Right atrium auricular region (tissue), 2 donors: ENCODE measurements around the gene ZNF532. TPM values are rescaled to one million over a fixed set of nuclear protein-coding genes. Genes with fewer than 3 reads are reported as not detected.
"Not testable (repeated sequence)": the region's sequence is repeated elsewhere in the genome, so short reads cannot be mapped to it uniquely, and the experiment has no call there.

Experiments used
- DNase-seq: peaks from one replicate; pipeline ENCODE4 v3.0.0-alpha.2; 2019; ENCODE audit warnings: low spot score
- H3K27ac ChIP-seq, 2 donors: fragments of 200-600 bp; sonication (generic); 1 replicate in 1 of 2; 2 replicates in 1 of 2; pipeline ENCODE4 v1.5.1; 2016 to 2019
- H3K27me3 ChIP-seq, 2 donors: fragments of 200-600 bp; sonication (generic); one replicate each; pipeline versions ENCODE4 v1.5.1 to v1.6.0; 2017 to 2019
- H3K36me3 ChIP-seq: fragments of 200-600 bp; sonication (generic); one replicate; pipeline ENCODE4 v1.5.1; 2016
- H3K4me1 ChIP-seq, 2 donors: fragments of 200-600 bp; sonication (generic); one replicate each; pipeline versions ENCODE4 v1.5.1 to v1.6.0; 2017 to 2019
- H3K4me3 ChIP-seq, 2 donors: fragments of 200-600 bp; sonication (generic); 1 replicate in 1 of 2; 2 replicates in 1 of 2; pipeline ENCODE4 v1.5.1; 2017 to 2019; ENCODE audit warnings: mild to moderate bottlenecking in 1 of 2, moderate library complexity in 1 of 2
- H3K9me3 ChIP-seq, 2 donors: fragments of 200-600 bp; sonication (generic); one replicate each; pipeline ENCODE4 v1.5.1; 2019
- total RNA-seq, 2 donors: library from RNA; depleted of rRNA; stranded (reverse); fragments of >200 nt; gene quantifications; one replicate each; pipeline ENCODE4 v1.1.0, GENCODE V29; 2016
- TF ChIP-seq, protein P1 (sequence below), 2 donors: fragments of 200-600 bp; sonication (generic); IDR thresholded peaks; one replicate each; pipeline ENCODE4 v1.5.1; 2019; ENCODE audit warnings: antibody characterized with exemption in 2 of 2

ZNF532 gene
- total RNA-seq, 2 donors from 2014 or later: 53.1 to 59.5 TPM

DNA sequence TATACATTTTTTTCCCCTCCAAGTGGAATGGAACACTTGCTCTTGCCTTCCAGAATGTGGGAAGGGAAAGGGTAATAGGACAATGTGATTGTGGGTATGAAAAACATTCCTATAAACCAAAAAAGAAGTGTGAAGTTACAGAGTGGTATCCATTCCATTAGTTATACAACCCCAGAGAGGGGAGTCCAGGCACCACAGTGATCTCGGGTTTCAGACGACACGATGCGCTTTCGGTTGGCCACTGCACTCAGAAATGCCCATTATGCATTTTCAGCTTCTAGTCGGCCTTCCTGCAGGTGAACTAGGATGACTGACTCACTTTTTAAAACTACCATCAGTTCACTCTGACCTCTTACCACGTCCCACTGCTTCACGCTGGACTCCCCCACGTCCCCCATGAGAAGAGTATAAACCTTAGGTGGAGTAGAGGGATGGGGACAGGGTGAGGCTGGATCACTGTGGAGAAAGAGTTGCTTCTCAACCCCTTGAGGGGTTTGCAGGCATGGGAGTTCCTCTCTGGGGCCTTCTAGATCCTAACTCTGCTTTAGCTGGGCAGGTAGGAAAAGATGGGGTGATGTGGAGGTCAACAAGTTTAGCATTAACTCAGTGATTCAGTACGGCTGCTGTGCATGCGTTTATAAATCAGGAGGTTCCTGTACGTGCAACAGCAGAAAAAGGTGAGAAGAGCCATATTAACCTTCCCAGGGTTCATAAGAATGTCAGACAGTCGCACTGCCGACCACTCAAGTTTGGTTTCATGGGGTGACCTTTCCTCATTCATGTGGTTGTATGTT lies 50.5 kb downstream of the ZNF532 start:
- Histone ChIP-seq H3K4me1 (peaks cover 0 to 49% of the 10 kb centered on the region in 2 donors), H3K27ac (peak overlapping the region in 1 of 2 donors; percentile 80)
- no peak for DNase-seq

DNA sequence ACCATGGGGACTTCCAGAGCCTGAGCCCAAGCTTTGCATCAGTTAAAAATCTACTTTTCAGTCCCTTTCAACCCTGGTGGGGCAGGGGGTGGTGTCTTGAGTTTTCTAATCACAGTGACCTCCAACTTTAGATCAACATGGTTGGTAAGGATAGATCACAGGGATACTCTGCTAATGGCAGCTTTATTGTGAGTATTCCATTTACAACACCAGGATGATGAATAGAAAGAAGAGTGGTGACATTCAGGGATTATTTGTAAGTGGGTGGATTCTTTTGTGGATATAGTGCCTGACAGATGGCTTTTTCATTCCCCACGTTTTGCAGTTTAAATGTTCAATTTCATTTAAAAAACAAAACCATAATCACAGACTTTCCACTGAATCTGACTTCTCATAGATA lies 51.3 kb downstream of the ZNF532 start:
- Histone ChIP-seq H3K4me1 (peaks cover 0 to 45% of the 10 kb centered on the region in 2 donors), H3K9me3 (no peaks in the 10 kb centered on the region), H3K36me3 (peaks cover 26% of the 10 kb centered on the region), H3K27ac (no peak overlapping the region), H3K4me3 (no peak overlapping the region), H3K27me3 (no peaks in the 10 kb centered on the region)
- no peak for DNase-seq
- TF ChIP-seq, protein P1, sequence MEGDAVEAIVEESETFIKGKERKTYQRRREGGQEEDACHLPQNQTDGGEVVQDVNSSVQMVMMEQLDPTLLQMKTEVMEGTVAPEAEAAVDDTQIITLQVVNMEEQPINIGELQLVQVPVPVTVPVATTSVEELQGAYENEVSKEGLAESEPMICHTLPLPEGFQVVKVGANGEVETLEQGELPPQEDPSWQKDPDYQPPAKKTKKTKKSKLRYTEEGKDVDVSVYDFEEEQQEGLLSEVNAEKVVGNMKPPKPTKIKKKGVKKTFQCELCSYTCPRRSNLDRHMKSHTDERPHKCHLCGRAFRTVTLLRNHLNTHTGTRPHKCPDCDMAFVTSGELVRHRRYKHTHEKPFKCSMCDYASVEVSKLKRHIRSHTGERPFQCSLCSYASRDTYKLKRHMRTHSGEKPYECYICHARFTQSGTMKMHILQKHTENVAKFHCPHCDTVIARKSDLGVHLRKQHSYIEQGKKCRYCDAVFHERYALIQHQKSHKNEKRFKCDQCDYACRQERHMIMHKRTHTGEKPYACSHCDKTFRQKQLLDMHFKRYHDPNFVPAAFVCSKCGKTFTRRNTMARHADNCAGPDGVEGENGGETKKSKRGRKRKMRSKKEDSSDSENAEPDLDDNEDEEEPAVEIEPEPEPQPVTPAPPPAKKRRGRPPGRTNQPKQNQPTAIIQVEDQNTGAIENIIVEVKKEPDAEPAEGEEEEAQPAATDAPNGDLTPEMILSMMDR (IDR thresholded peaks at IDR 0.05): no peak

More for the DNA sequence above, 50.5 kb downstream of the ZNF532 start:
- Histone ChIP-seq H3K4me3 (no peak overlapping the region), H3K27me3 (no peaks in the 10 kb centered on the region), H3K36me3 (peaks cover 23% of the 10 kb centered on the region), H3K9me3 (no peaks in the 10 kb centered on the region)
- TF ChIP-seq, protein P1 (IDR thresholded peaks at IDR 0.05): no peak

DNA sequence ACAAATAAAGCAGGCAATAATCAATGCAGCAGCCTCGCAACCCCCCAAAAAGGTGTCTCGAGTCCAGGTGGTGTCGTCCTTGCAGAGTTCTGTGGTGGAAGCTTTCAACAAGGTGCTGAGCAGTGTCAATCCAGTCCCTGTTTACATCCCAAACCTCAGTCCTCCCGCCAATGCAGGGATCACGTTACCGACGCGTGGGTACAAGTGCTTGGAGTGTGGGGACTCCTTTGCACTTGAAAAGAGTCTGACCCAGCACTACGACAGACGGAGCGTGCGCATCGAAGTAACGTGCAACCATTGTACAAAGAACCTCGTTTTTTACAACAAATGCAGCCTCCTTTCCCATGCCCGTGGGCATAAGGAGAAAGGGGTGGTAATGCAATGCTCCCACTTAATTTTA lies 55.3 kb downstream of the ZNF532 start:
- not testable (repeated sequence) for H3K4me1 ChIP-seq, DNase-seq, H3K27ac ChIP-seq, H3K9me3 ChIP-seq, H3K27me3 ChIP-seq, H3K4me3 ChIP-seq
- peaks cover 26% of the 10 kb centered on the region for H3K36me3 ChIP-seq

DNA sequence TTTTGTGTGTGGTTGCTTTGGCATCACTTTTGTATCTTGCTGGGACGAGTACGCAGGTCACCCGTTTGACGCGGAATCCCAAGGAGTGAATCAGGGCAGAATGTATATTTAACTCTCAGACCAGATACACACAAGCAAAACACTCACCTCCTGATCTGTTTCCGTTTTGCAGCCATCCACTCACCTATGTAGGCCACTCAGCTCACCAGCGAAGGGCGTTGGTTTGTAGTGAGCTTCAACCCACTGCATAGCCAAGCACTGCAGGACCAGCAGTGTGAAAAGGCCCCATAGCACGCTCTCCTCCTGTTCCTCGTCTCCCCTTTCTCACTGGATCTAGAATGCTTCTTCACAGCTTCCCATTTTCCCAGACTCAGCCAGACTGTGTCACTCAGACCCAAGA lies 58.3 kb downstream of the ZNF532 start:
- H3K27me3 ChIP-seq: no peaks in the 10 kb centered on the region
- H3K27ac ChIP-seq: no peak overlapping the region
- H3K36me3 ChIP-seq: peaks cover 23% of the 10 kb centered on the region
- H3K9me3 ChIP-seq: no peaks in the 10 kb centered on the region
- peaks cover 0 to 13% of the 10 kb centered on the region in 2 donors for H3K4me1 ChIP-seq
- TF ChIP-seq, protein P1 (IDR thresholded peaks at IDR 0.05): no peak
- DNase-seq: no peak
- no peak overlapping the region for H3K4me3 ChIP-seq

DNA sequence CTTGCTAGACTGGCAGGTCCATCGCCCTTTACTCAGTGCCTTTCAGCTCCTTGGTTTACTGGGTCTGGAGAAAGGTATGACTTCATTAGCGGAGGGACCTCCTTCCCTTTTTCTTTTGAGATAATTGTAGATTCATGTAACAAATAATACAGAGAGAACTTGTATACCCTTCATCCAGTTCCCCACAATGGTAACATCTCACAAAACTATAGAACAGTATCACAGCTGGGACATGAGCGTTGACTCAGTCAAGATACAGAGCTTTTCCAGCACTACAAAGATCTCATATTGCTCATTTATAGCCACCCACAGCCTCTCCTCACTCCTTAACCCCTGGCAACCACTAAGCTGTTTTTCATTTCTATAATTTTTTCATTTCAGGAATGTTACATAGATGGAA lies 59.8 kb downstream of the ZNF532 start:
- peaks cover 0 to 24% of the 10 kb centered on the region in 2 donors for H3K4me1 ChIP-seq
- H3K4me3 ChIP-seq: no peak overlapping the region
- peaks cover 10% of the 10 kb centered on the region for H3K36me3 ChIP-seq
- H3K27me3 ChIP-seq: no peaks in the 10 kb centered on the region
- TF ChIP-seq, protein P1 (IDR thresholded peaks at IDR 0.05): no peak
- no peak for DNase-seq
- no peak overlapping the region for H3K27ac ChIP-seq
- no peaks in the 10 kb centered on the region for H3K9me3 ChIP-seq

DNA sequence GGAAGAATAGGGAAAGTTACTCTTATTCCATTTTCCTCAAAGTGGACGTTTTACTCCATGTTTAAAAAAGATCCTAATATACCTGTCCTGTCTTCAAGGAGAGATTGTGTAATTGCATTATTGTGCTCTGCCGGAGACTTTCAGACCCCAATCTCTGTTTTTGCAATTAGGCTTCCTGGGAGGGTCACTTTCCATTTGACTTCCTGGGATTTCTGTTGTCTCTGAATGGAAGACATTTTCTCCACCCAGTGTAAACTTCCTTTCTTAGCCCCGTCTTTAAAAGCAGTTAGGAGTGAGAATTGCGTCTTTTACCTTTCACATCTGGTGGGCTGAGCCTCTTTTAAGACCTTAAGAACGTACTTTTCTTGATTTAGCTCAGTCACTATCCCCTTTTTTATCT lies 63.0 kb downstream of the ZNF532 start:
- peaks cover 0 to 24% of the 10 kb centered on the region in 2 donors for H3K4me1 ChIP-seq
- no peaks in the 10 kb centered on the region for H3K9me3 ChIP-seq
- DNase-seq: no peak
- H3K36me3 ChIP-seq: no peaks in the 10 kb centered on the region
- H3K27me3 ChIP-seq: no peaks in the 10 kb centered on the region
- H3K27ac ChIP-seq: peak overlapping the region; percentile 1 to 23
- no peak overlapping the region for H3K4me3 ChIP-seq
- TF ChIP-seq, protein P1 (IDR thresholded peaks at IDR 0.05): no peak
